ENCODE data around the gene NME9. TPM values are rescaled to one million over a fixed set of nuclear protein-coding genes. Genes with fewer than 3 reads are reported as not detected.

NME9 gene
- total RNA-seq, 1 experiment from 2014 or later = not detected

GRCh38 chr3:138314751-138315150 lies 14.9 kb downstream of the NME9 start:
- no peaks in the 10 kb centered on the region for H3K79me1 ChIP-seq (ENCODE audit: insufficient read depth, low read depth, low read length, poor library complexity, severe bottlenecking)
- no peak overlapping the region for H3T11ph ChIP-seq (ENCODE audit: low read length)
- Mint-ChIP-seq H3K9me3 (peaks cover 0 to 4% of the 10 kb centered on the region in 2 experiments; a peak in 2 of 5 replicates), H3K4me1 (no peaks in the 10 kb centered on the region), H3K36me3 (ENCODE audit: insufficient read depth in 1 of 3, low read depth in 3 of 3) (no peaks in the 10 kb centered on the region), H3K27ac (no peak overlapping the region), H3K27me3 (ENCODE audit: low read depth) (peaks cover 22% of the 10 kb centered on the region), H3K4me3 (no peak overlapping the region)
- H3K27me3 ChIP-seq (ENCODE audit: insufficient read depth, low read length) = no peaks in the 10 kb centered on the region
- H2AFZ ChIP-seq (ENCODE audit: low read length) = no peak overlapping the region
- no peak overlapping the region for H3K4me2 ChIP-seq (ENCODE audit: insufficient read depth, insufficient read length, low read length)
- H3K9me3 ChIP-seq (ENCODE audit: control insufficient read depth, low read depth, low read length) = no peaks in the 10 kb centered on the region
- H3K4me1 ChIP-seq (ENCODE audit: insufficient read depth, low read length) = no peaks in the 10 kb centered on the region
- H4K8ac ChIP-seq (replicated peaks; ENCODE audit: insufficient read length, low read depth, low read length) = no peak overlapping the region
- H3K56ac ChIP-seq (ENCODE audit: insufficient read length, low read depth, low read length) = no peak overlapping the region
- no peak overlapping the region for H3K27ac ChIP-seq (ENCODE audit: insufficient read length, low read depth, low read length)
- no peak for TF ChIP-seq CTCF (conservative IDR thresholded peaks at IDR 0.05)
- H4K20me1 ChIP-seq (ENCODE audit: control insufficient read depth, insufficient read depth, insufficient read length) = no peaks in the 10 kb centered on the region
- H2BK15ac ChIP-seq (ENCODE audit: low read depth, low read length) = no peak overlapping the region
- WGBS (ENCODE audit: extremely low coverage, insufficient read length, low lambda C conversion rate) = no CpG with 5 or more reads among the region's 1 CpG
- no peak overlapping the region for H3K18ac ChIP-seq (ENCODE audit: insufficient read length, low read depth, low read length)
- H3K4ac ChIP-seq (ENCODE audit: low read depth, low read length) = no peak overlapping the region
- no peaks in the 10 kb centered on the region for H3K23me2 ChIP-seq (ENCODE audit: insufficient read length, low read depth, low read length, poor library complexity, severe bottlenecking)
- no peak overlapping the region for H2BK120ac ChIP-seq (ENCODE audit: low read depth, low read length, poor library complexity, severe bottlenecking)
- H3K23ac ChIP-seq (ENCODE audit: insufficient read length, low read depth, low read length) = no peak overlapping the region
- DNase-seq = no peak
- no peak overlapping the region for H3K9ac ChIP-seq (ENCODE audit: extremely low read depth, insufficient read length, low read length)
- no peak overlapping the region for H2BK5ac ChIP-seq (ENCODE audit: insufficient read length, low read length)
- no peak overlapping the region for H2AK5ac ChIP-seq (ENCODE audit: insufficient read length, low read length)
- no peak overlapping the region for H3K14ac ChIP-seq (ENCODE audit: insufficient read depth, low read length)
- no peaks in the 10 kb centered on the region for H3K79me2 ChIP-seq (ENCODE audit: insufficient read depth, low read length)
- H4K5ac ChIP-seq (ENCODE audit: insufficient read length, low read depth, low read length) = no peak overlapping the region
- H2BK20ac ChIP-seq (ENCODE audit: low read depth, low read length, poor library complexity, severe bottlenecking) = no peak overlapping the region
- no peak overlapping the region for H4K91ac ChIP-seq (ENCODE audit: insufficient read length, low read depth, low read length)
- no peak overlapping the region for H2BK12ac ChIP-seq (ENCODE audit: insufficient read length, low read depth, low read length)
